Measurements from ENCODE around the gene NKAIN4. TPM values are rescaled to one million over a fixed set of nuclear protein-coding genes. Genes with fewer than 3 reads are reported as not detected.
A peak's percentile ranks its signal among the peaks of the same experiment; 100 is the strongest.

The NKAIN4 gene
- total and polyA plus RNA-seq, 8 donors, result 1.1 to 18.1 (median 7.8) TPM; not detected in 1

GRCh38 chr20:63292292-63292701 is 38.0 kb upstream of the NKAIN4 start:
- peaks cover 0 to 27% of the 10 kb centered on the region in 2 donors for H3K36me3 ChIP-seq
- intact Hi-C loops (cut with DNase I), result no loop called here
- H3K27ac ChIP-seq, result no peak overlapping the region
- DNase-seq (peak in 1 of 4 donors; percentile 67), ATAC-seq (no peak)
- H3K4me3 ChIP-seq, result no peak overlapping the region
- H3K27me3 ChIP-seq, result peaks cover 16 to 55% of the 10 kb centered on the region in 2 donors
- no peak for TF ChIP-seq CTCF (IDR thresholded peaks at IDR 0.05)
- H3K9me3 ChIP-seq, result no peaks in the 10 kb centered on the region
- no peaks in the 10 kb centered on the region for H3K4me1 ChIP-seq

- Histone ChIP-seq H3K36me3 (peaks cover 0 to 32% of the 10 kb centered on the region in 2 donors), H3K4me1 (no peaks in the 10 kb centered on the region), H3K27me3 (peaks cover 16 to 50% of the 10 kb centered on the region in 2 donors), H3K4me3 (no peak overlapping the region), H3K27ac (no peak overlapping the region), H3K9me3 (no peaks in the 10 kb centered on the region)
- DNase-seq, result no peak
- no peak for ATAC-seq
- TF ChIP-seq CTCF (IDR thresholded peaks at IDR 0.05), result no peak
- intact Hi-C loops (cut with DNase I), result no loop called here
Observed at GRCh38 chr20:63291811-63292210, 37.5 kb upstream of the NKAIN4 start.

- peak; percentile 60 for ATAC-seq
- Histone ChIP-seq H3K27me3 (peaks cover 15 to 41% of the 10 kb centered on the region in 2 donors), H3K27ac (no peak overlapping the region), H3K4me3 (no peak overlapping the region), H3K36me3 (peaks cover 0 to 42% of the 10 kb centered on the region in 2 donors), H3K9me3 (no peaks in the 10 kb centered on the region), H3K4me1 (no peaks in the 10 kb centered on the region)
- intact Hi-C loops (cut with DNase I), result no loop called here
- DNase-seq, result peak in 1 of 4 donors; percentile 87
- TF ChIP-seq CTCF (IDR thresholded peaks at IDR 0.05), result peak; percentile 49 to 76
Observed at GRCh38 chr20:63290677-63291472, 36.6 kb upstream of the NKAIN4 start.

GRCh38 chr20:63290136-63290676 is 35.9 kb upstream of the NKAIN4 start:
- ATAC-seq (no peak), DNase-seq (peak in 1 of 4 donors; percentile 70)
- no peak overlapping the region for H3K4me3 ChIP-seq
- H3K36me3 ChIP-seq, result peaks cover 0 to 48% of the 10 kb centered on the region in 2 donors
- no peaks in the 10 kb centered on the region for H3K9me3 ChIP-seq
- no peak for TF ChIP-seq CTCF (IDR thresholded peaks at IDR 0.05)
- H3K4me1 ChIP-seq, result no peaks in the 10 kb centered on the region
- H3K27me3 ChIP-seq, result peaks cover 9 to 34% of the 10 kb centered on the region in 2 donors
- no peak overlapping the region for H3K27ac ChIP-seq
- intact Hi-C loops (cut with DNase I), result no loop called here
